ENCODE results near the gene OPCML. TPM values are rescaled to one million over a fixed set of nuclear protein-coding genes. Genes with fewer than 3 reads are reported as not detected.

Gene OPCML
- total and polyA plus RNA-seq, 5 donors: 0.14 to 2.8 (median 1.1) TPM

DNA sequence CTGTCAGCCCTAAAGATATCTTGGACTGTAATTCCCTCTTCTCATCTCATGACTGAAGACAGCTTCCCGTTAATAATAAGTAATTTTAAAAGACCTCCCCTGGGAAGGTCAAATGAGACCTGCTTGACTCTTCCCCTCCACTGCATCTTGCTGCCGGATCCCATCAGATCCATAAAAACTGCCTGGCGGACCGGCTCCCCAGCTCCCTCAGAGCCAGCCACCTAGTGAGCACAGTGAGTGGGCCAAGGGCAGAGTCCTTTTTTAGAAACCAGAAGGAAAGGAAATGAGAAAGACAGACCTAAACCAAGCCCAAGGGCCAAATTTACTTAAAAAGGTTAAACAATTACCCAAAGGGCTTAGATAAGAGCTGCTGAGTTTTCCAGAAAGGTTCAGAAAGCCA lies 595.3 kb downstream of the OPCML start:
- DNase-seq (no peak), ATAC-seq (no peak)
- intact Hi-C loops (cut with DNase I): no loop called here
- peaks cover 2% of the 10 kb centered on the region for H3K27me3 ChIP-seq (ENCODE audit: control insufficient read depth, insufficient read depth)
- H3K27ac ChIP-seq (ENCODE audit: low read length): no peak overlapping the region
- H3K4me1 ChIP-seq (ENCODE audit: control insufficient read depth, insufficient read depth, low read length): no peaks in the 10 kb centered on the region
- no peak overlapping the region for H3K4me3 ChIP-seq (ENCODE audit: low read length)
- H3K9me3 ChIP-seq (ENCODE audit: control insufficient read depth, low read length): no peaks in the 10 kb centered on the region
- 50% methylated on average over 4 of the region's 4 CpGs for WGBS

GRCh38 chr11:132935383-132935782 lies 596.9 kb downstream of the OPCML start:
- 94% methylated on average over 3 of the region's 3 CpGs for WGBS
- no peaks in the 10 kb centered on the region for H3K27me3 ChIP-seq (ENCODE audit: control insufficient read depth, insufficient read depth)
- intact Hi-C loops (cut with DNase I): no loop called here
- H3K9me3 ChIP-seq (ENCODE audit: control insufficient read depth, low read length): no peaks in the 10 kb centered on the region
- DNase-seq (no peak), ATAC-seq (no peak)
- no peaks in the 10 kb centered on the region for H3K4me1 ChIP-seq (ENCODE audit: control insufficient read depth, insufficient read depth, low read length)
- no peak overlapping the region for H3K4me3 ChIP-seq (ENCODE audit: low read length)
- no peak overlapping the region for H3K27ac ChIP-seq (ENCODE audit: low read length)

- ATAC-seq (no peak), DNase-seq (no peak)
- WGBS: 96% methylated on average over 3 of the region's 3 CpGs
- H3K4me3 ChIP-seq (ENCODE audit: low read length): no peak overlapping the region
- intact Hi-C loops (cut with DNase I): no loop called here
- no peaks in the 10 kb centered on the region for H3K9me3 ChIP-seq (ENCODE audit: control insufficient read depth, low read length)
- H3K27me3 ChIP-seq (ENCODE audit: control insufficient read depth, insufficient read depth): no peaks in the 10 kb centered on the region
- no peaks in the 10 kb centered on the region for H3K4me1 ChIP-seq (ENCODE audit: control insufficient read depth, insufficient read depth, low read length)
- H3K27ac ChIP-seq (ENCODE audit: low read length): no peak overlapping the region
Observed at GRCh38 chr11:132933703-132934102, 598.6 kb downstream of the OPCML start.

DNA sequence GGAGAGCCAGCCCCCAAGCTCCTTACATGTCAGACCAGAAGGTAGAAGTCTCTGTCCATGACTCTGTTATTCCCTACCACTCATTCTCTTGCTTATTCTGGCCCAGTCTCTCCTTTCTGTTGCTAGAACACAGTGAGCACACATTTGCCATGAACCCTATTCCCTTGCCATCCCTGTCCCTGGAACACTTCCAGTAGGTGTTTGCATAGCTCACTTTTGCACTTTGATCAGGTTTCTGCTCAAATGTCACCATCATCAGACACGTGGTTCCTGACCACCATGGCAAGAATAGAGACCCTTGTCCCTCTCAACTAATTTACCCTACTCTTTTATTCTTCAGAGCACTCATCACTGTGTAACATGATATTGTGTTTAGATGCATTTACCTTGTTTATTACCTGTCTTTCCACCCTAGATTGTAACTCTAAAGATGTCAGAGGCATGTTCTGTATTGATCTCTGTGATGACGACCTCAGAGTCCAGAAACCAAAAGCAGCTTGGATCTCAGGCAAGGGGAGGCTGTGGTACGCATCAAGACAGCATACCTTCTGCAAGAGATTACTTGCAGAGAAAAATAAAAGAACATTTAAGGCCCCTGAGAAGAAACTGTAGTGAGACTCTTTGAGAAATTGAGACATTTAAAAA lies 606.4 kb downstream of the OPCML start:
- DNase-seq (no peak), ATAC-seq (no peak)
- 80% methylated on average over 3 of the region's 3 CpGs for WGBS

DNA sequence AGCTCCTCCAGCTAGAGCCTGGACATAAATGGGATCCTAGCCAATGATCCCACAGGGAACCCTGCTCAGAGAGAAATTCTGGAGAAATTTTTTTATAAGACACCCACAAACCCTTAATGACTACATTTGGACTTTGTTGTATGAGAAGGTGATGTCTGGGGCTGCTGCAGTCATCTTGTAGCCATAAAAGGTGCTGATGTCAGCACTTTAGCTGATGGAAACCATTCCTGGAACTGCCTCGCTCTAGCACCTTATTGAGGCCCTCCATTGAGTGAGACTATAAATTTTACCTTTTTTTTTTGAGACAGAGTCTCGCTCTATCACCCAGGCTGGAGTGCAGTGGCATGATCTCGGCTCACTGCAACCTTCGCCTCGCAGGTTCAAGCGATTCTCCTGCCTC lies 610.7 kb downstream of the OPCML start:
- Histone ChIP-seq H3K4me3 (ENCODE audit: low read length) (no peak overlapping the region), H3K27ac (ENCODE audit: low read length) (no peak overlapping the region), H3K9me3 (ENCODE audit: control insufficient read depth, low read length) (no peaks in the 10 kb centered on the region), H3K4me1 (ENCODE audit: control insufficient read depth, insufficient read depth, low read length) (no peaks in the 10 kb centered on the region), H3K27me3 (ENCODE audit: control insufficient read depth, insufficient read depth) (no peaks in the 10 kb centered on the region)
- DNase-seq (no peak), ATAC-seq (no peak)
- intact Hi-C loops (cut with DNase I): no loop called here
- WGBS: 96% methylated on average over 6 of the region's 6 CpGs

More for the DNA sequence above, 606.4 kb downstream of the OPCML start:
- no peak overlapping the region for H3K4me3 ChIP-seq (ENCODE audit: low read length)
- intact Hi-C loops (cut with DNase I): no loop called here
- no peak overlapping the region for H3K27ac ChIP-seq (ENCODE audit: low read length)
- no peaks in the 10 kb centered on the region for H3K9me3 ChIP-seq (ENCODE audit: control insufficient read depth, low read length)
- no peaks in the 10 kb centered on the region for H3K27me3 ChIP-seq (ENCODE audit: control insufficient read depth, insufficient read depth)
- no peaks in the 10 kb centered on the region for H3K4me1 ChIP-seq (ENCODE audit: control insufficient read depth, insufficient read depth, low read length)

DNA sequence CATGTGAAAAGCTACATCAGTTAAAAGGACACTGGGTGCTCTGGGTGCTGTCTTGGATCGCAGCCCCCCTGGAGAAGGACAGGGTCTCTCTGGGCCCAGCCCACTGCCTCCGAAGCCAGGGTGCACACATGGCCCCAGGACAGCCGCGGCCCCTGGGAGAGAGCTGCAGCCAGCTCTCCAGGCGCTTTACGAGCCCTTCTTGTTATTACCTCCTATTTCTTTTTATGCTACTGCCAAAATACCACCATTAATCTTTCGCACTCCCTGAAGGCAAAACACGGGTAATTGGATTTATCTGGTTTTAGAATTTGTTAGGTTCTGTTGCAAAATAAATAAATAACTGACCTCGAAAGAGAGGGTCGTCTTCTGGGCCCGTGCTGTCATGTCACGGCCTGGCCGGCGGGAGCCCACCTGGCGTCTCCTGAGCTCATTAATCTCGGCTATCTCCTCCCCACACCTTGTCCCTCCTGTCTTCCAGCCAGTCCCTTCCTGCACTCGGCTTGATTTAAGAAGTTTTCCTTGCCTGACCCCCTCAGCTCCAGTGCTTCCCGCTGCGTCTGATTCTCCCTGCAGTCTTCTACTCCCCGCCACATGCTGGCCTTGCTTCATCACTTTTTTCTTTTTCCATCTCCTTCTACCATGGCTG lies 611.7 kb downstream of the OPCML start:
- DNase-seq (no peak), ATAC-seq (no peak)
- Histone ChIP-seq H3K9me3 (ENCODE audit: control insufficient read depth, low read length) (no peaks in the 10 kb centered on the region), H3K27ac (ENCODE audit: low read length) (no peak overlapping the region), H3K4me1 (ENCODE audit: control insufficient read depth, insufficient read depth, low read length) (no peaks in the 10 kb centered on the region), H3K27me3 (ENCODE audit: control insufficient read depth, insufficient read depth) (no peaks in the 10 kb centered on the region), H3K4me3 (ENCODE audit: low read length) (no peak overlapping the region)
- intact Hi-C loops (cut with DNase I): no loop called here
- 85% methylated on average over 20 of the region's 20 CpGs for WGBS

DNA sequence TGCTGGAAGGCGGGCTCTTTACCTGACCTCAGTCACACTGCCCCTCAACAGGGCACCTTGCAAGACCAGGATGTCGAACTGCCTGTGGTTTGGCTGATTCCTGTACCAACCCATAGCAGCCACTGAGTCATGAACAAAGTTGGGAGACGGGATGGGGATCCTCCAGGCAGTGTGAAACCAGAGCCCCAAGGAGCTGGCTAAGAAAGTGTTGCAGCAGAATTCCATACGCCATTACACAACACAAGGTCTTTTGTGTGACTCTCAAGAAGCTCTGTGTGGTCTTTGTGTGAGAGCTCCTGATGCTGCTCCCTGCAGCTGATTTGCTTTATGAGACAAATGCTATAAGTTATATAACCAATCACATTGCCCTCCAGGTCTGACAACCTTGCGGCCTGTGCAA lies 617.7 kb downstream of the OPCML start:
- H3K4me3 ChIP-seq (ENCODE audit: low read length): no peak overlapping the region
- no peak overlapping the region for H3K27ac ChIP-seq (ENCODE audit: low read length)
- 93% methylated on average over 5 of the region's 5 CpGs for WGBS
- no peaks in the 10 kb centered on the region for H3K9me3 ChIP-seq (ENCODE audit: control insufficient read depth, low read length)
- no peak for ATAC-seq
- peaks cover 2% of the 10 kb centered on the region for H3K27me3 ChIP-seq (ENCODE audit: control insufficient read depth, insufficient read depth)
- no peak for DNase-seq
- no peaks in the 10 kb centered on the region for H3K4me1 ChIP-seq (ENCODE audit: control insufficient read depth, insufficient read depth, low read length)
- intact Hi-C loops (cut with DNase I): no loop called here

GRCh38 chr11:132913886-132914285 lies 618.4 kb downstream of the OPCML start:
- intact Hi-C loops (cut with DNase I): no loop called here
- Histone ChIP-seq H3K27me3 (ENCODE audit: control insufficient read depth, insufficient read depth) (peaks cover 2% of the 10 kb centered on the region), H3K9me3 (ENCODE audit: control insufficient read depth, low read length) (no peaks in the 10 kb centered on the region), H3K4me1 (ENCODE audit: control insufficient read depth, insufficient read depth, low read length) (peaks cover 1% of the 10 kb centered on the region), H3K27ac (ENCODE audit: low read length) (no peak overlapping the region), H3K4me3 (ENCODE audit: low read length) (no peak overlapping the region)
- 79% methylated on average over 7 of the region's 7 CpGs for WGBS
- DNase-seq (no peak), ATAC-seq (no peak)

GRCh38 chr11:132913295-132913694 lies 619.0 kb downstream of the OPCML start:
- WGBS: 95% methylated on average over 6 of the region's 6 CpGs
- H3K27ac ChIP-seq (ENCODE audit: low read length): no peak overlapping the region
- no peak for ATAC-seq
- H3K4me3 ChIP-seq (ENCODE audit: low read length): no peak overlapping the region
- no peak for DNase-seq
- peaks cover 2% of the 10 kb centered on the region for H3K27me3 ChIP-seq (ENCODE audit: control insufficient read depth, insufficient read depth)
- peaks cover 2% of the 10 kb centered on the region for H3K4me1 ChIP-seq (ENCODE audit: control insufficient read depth, insufficient read depth, low read length)
- intact Hi-C loops (cut with DNase I): no loop called here
- no peaks in the 10 kb centered on the region for H3K9me3 ChIP-seq (ENCODE audit: control insufficient read depth, low read length)

DNA sequence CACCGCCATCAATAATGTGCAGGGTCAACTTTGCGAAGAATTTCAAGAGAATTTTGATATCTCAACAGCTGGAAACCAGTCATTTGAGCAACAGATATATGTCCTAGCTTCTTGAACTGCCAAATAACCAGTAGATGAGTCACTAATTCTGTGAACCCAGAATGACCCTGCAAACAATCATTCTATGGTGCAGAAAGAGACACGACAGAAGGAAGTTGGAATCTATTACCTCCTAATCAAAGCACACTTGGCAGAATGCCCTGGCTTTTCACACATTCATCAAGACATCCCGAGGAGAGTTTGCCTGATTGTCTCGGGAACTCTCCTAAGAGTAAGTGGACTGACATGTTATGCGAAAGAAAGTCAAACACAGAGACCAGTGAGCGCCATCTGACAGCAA lies 621.1 kb downstream of the OPCML start:
- intact Hi-C loops (cut with DNase I): no loop called here
- no peaks in the 10 kb centered on the region for H3K9me3 ChIP-seq (ENCODE audit: control insufficient read depth, low read length)
- peaks cover 2% of the 10 kb centered on the region for H3K27me3 ChIP-seq (ENCODE audit: control insufficient read depth, insufficient read depth)
- H3K27ac ChIP-seq (ENCODE audit: low read length): no peak overlapping the region
- peaks cover 2% of the 10 kb centered on the region for H3K4me1 ChIP-seq (ENCODE audit: control insufficient read depth, insufficient read depth, low read length)
- H3K4me3 ChIP-seq (ENCODE audit: low read length): no peak overlapping the region
- WGBS: 21% methylated on average over 7 of the region's 7 CpGs
- ATAC-seq: peak in 1 of 2 donors; percentile 36
- DNase-seq: no peak

GRCh38 chr11:132910011-132910760 lies 622.1 kb downstream of the OPCML start:
- DNase-seq (no peak), ATAC-seq (no peak)
- Histone ChIP-seq H3K4me1 (ENCODE audit: control insufficient read depth, insufficient read depth, low read length) (peaks cover 2% of the 10 kb centered on the region), H3K27ac (ENCODE audit: low read length) (no peak overlapping the region), H3K9me3 (ENCODE audit: control insufficient read depth, low read length) (no peaks in the 10 kb centered on the region), H3K4me3 (ENCODE audit: low read length) (no peak overlapping the region), H3K27me3 (ENCODE audit: control insufficient read depth, insufficient read depth) (peaks cover 2% of the 10 kb centered on the region)
- WGBS: 84% methylated on average over 18 of the region's 18 CpGs
- intact Hi-C loops (cut with DNase I): no loop called here

All from right cardiac atrium (tissue), 5 donors.